HG03558 (cell line): ENCODE results near the gene TMEM95.
"Not testable (repeated sequence)": the region's sequence is repeated elsewhere in the genome, so short reads cannot be mapped to it uniquely, and the experiment has no call there.

Source experiments
- ATAC-seq: cut with Tn5 transposase; IDR thresholded peaks from one replicate; pipeline ENCODE4 v1.9.1; 2021; ENCODE audit warnings: moderate number of reproducible peaks; ENCODE audit not compliant: unreplicated experiment; ENCODE audit errors: extremely low read depth

TMEM95 gene

DNA sequence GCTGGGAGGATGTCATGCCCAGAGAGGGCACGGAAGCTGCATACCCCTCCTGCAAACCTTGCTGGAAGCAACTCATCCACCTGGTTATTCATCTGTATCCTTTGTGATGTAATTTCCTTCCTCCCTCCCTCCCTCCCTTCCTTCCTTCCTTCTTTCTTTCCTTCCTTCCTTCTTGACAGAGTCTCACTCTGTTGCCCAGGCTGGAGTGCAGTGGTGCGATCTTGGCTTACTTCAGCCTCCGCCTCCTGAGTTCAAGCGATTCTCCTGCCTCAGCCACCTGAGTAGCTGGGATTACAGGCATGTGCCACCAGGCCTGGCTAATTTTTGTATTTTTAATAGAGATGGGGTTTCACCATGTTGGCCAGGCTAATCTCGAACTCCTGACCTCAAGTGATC, 13.6 kb downstream of the TMEM95 start:
- ATAC-seq: not testable (repeated sequence)

DNA sequence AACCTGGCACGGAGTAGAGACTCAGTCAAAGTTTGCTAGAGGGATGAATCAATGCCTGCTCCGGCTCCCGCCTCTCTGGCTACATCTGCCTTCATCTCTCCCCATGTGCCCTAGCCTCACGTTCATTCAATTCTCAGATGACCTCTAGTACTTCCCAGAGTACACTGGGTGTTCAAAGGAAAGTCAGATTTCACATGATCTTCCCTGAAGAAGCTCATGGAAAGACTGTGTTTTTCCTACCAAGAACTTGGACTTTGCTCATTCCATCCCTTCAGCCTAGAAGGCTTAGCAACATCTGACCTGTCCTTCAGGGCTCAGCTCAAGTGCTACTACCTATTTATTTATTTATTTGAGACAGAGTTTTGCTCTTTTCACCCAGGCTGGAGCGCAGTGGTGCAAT, 14.9 kb downstream of the TMEM95 start:
- no peak for ATAC-seq

DNA sequence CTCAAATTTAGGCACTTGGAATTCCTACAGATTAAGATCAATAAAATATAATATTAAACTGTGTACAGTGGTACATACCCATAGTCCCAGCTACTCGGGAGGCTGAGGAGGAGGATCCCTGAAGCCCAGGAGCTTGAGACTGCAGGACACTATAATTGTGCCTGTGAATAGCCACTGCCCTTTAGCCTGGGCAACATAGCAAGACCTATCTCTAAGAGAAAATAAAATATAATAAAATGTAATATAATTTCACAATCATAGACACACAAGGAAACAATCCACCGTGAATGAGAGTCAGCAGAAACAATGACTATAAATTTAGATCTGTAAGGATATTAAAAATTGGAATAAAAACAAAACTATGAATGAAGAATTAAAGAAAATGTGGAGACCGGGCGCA, 15.9 kb downstream of the TMEM95 start:
- ATAC-seq: no peak

DNA sequence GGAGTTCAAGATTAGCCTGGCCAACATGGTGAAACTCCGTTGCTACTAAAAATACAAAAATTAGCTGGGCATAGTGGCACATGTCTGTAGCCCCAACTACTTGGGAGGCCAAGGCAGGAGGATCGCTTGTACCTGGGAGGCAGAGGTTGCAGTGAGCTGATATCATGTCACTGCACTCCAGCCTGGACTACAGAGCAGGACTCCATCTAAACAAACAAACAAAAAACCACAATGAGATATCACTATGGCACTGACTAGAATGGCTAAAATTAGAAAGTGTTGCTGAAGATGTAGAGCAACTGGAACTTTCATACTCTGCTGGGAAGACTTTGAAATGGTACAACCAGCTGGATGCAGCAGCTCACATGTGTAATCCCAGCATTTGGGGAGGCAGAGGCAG, 19.4 kb downstream of the TMEM95 start:
- no peak for ATAC-seq

DNA sequence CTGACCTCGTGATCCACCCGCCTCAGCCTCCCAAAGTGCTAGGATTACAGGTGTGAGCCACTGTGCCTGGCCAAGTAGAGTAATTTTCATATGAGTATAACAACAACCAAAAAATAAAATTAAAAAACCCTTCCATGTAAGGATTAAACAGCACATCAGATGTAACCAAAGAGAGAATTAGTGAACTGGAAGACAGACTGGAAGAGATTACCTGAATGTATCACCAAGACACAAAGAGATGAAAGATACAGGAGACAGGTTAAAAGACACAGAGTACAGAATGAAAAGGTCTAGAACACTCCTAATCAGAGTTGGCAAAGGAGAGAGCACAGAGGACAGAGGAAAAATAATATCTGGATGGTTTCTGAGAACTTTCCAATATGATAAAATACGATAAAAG, 24.2 kb downstream of the TMEM95 start:
- ATAC-seq: no peak

DNA sequence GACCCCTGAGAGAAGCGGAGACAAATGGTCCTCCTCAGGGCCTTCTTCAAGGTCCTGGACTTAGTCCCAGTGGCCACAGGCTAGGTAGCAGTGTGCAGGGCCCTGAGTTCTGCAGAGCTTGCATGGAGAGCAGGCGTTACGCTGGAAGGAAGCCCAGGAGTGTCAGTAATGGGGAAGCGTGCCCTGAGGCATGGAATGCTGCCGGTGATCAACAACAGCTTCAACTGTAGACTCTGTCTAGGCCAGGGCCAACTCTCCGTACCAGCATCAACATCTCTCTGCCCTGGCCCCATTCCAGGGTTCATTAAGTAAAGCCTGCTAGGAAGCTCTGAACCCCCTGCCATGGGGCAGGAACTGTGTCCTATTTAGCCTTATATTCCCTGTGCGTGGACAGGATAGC, 25.4 kb downstream of the TMEM95 start:
- ATAC-seq: no peak

DNA sequence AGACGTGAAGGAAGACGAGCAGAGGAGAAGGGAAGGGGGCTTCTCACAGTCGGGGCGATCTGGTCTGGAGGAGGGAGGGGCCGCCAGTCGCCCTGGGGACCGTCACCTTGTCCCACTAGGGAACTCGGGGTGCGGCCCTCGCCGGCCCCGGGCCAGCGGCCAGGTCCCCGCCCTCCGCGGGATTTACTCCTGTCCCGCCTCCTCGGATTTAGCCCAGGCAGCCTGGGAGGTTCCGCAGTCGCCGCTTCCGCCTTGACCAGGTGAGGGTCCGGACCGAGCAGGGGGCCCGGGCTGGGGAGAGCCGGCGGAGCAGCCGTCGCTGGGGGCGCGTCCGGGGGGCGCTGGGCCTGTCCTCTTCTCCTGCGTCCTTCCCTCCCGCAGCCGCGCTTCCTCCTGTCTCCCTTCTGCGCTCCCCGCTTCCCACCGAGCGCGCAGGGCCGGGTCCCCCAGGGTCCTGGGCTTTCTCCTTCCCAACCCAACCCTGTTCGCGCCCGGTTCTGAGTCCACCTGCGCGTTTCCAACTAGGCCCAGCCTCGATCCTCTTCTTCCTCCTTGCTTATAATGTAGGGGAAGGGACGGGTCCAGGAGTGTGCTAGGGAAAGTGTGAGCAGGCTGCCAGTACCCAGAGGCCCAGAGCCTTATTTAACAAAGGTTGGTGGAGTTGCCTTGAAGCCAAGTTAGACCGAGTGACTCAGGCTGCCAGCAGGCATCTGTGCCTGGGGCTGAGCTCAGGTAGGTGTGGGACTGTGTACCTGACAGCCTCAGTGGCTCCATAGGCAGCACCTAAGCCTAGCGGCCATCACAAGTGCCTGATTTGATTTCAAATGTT, 26.1 kb downstream of the TMEM95 start, which contains the start of gene TNK1:
Gene TNK1 (plus strand): TSS at position 235 of the 829 bp plus-strand sequence. CDS start 1,838 bp downstream, outside the sequence.
- no peak for ATAC-seq

DNA sequence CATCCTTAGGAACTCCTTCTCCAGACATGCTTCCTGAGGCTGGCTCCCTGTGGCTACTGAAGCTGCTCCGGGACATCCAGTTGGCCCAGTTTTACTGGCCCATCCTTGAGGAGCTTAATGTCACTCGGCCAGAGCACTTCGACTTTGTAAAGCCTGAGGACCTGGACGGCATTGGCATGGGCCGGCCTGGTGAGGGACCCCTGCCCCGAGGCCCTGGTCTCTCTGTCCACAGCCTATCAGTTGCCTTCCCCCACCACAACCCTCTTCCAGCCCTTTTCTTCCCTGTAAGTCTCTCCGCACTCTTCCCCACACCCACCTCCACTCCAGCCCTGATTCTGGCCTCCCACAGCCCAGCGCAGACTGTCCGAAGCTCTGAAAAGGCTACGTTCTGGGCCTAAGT, 27.9 kb downstream of the TMEM95 start:
- no peak for ATAC-seq

DNA sequence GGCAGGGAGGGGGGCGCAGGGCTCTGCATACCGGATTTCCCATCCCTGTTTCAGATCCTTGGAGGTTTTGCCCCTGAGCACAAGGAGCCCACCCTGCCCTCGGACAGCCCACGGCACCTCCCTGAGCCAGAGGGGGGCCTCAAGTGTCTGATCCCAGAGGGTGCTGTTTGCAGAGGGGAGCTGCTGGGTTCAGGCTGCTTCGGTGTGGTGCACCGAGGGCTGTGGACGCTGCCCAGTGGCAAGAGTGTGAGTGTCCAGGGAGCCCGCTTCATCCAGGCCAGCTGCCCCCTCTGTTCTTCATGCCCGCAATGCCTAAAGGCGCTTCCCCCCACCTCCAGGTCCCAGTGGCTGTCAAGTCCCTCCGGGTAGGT, 28.4 kb downstream of the TMEM95 start:
- no peak for ATAC-seq

DNA sequence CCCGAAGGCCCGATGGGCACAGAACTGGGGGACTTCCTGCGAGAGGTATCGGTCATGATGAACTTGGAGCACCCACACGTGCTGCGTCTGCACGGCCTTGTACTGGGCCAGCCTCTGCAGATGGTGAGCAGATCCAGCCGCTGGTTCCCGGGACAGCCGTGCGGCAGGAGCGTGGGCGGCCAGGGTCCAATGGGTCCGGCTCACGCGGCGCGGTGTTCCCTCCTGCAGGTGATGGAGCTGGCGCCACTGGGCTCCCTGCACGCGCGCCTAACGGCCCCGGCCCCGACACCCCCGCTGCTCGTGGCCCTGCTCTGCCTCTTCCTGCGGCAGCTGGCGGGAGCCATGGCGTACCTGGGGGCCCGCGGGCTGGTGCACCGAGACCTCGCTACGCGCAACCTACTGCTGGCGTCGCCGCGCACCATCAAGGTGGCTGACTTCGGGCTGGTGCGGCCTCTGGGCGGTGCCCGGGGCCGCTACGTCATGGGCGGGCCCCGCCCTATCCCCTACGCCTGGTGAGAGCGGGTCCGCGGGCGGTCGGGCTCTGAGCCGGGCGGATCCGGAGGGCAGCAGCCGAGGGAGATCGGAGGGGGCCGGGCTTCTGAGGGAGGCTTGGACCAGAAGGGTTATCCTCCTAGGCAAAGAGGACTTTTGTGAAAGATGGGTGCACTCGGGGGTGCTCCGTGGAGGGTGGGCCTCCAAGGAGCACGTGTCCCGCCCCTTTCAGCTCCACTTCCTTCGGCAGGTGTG, 29.0 kb downstream of the TMEM95 start:
- ATAC-seq: no peak

DNA sequence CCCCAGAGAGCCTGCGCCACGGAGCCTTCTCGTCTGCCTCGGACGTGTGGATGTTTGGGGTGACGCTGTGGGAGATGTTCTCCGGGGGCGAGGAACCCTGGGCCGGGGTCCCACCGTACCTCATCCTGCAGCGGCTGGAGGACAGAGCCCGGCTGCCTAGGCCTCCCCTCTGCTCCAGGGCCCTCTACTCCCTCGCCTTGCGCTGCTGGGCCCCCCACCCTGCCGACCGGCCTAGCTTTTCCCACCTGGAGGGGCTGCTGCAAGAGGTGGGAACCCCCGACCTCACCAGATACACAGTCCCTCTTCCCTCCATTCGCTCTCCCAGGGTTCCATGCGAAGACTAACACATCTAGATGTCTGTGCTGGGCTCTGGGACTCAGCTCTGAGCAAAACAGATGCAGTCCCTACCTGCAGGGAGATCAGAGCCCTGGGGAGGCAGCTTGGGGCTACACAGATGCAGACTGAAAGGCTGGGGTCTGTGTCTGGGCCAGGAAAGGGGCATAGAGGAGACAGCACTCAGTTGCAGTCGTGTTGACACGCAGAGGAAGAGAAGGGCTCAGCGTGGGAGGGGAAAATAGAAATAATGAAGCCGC, 29.6 kb downstream of the TMEM95 start:
- ATAC-seq: no peak

DNA sequence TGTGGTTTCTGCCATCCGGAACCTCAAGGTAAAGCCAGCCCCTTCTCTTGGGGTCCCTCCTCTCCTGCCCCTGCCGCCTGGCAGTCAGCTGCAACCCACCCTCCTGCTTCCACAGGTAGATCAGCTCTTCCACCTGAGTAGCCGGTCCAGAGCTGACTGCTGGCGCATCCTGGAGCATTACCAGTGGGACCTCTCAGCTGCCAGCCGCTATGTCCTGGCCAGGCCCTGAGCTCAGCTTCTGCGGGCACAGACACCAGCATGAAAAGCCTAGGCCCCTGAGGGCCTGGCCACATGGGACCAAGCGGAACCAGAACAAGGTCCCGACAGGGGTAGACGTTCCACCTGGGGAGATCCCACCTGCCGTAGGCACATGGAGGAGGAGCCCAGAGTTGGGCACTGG, 33.9 kb downstream of the TMEM95 start:
- ATAC-seq: no peak

DNA sequence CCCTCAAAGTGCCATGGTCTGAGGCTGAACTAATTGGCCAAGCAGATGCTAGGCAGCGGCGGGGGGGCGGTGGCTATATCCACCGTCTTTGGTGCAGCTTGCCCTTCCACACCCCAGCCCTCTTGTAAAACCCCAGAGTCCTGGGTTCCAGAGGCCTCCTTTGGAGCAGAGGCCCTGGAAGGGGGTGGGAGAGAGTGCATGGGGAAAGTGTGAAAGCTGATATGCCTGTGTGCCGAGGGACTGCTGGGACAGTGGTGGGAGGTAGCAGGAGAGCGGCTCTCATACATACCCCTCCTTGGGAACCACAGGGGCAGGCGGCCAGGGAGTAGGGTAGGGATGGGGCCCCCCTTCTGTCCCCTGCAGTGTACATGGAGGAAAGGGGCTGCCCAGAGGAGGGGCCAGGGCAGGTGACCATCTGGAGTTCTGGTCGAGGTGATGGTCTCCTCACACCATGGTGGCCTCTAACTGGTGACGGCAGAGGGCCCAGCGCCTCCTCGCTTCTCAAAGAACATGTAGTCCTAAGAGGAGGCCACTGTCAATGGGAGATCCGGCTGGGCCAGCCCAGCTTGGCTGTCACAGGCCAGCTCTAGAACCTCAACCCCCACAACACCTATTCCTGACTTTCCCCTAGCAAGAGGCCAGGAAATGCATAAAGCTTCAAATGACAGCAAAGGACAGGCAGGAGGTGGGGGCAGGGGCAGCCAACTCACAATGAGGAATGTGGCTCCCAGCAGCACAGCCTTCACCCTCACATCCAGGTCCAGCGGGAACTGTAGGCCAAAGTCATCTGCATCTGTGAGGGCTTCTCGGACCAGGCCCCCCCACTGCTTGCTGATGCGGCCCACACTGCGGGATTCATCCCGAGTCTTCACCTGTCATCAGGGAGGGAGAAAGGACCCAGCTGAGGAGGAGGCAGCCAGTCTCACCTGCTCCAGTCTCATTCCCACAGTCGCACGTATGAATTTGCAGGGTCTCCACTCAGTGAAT, 35.3 kb downstream of the TMEM95 start:
- ATAC-seq: no peak

DNA sequence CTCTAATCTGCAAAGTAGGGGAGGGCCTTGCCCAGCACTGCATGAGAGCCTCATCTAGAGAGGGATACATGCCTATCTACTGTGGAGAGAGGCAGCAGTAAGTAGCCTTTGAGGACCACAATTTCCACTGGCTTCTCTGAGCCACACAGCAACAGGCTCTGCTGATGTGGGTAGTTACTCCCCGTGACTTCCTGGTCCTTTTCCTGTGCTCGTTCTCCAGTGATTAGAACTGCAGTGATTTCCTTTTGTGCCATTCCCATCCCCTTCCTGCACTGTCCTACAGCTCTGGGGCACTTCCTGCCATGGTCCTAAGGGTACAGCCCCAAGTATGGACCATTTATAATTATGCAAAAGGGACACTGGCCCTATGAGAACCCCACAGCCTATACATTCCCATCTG, 36.4 kb downstream of the TMEM95 start:
- no peak for ATAC-seq

DNA sequence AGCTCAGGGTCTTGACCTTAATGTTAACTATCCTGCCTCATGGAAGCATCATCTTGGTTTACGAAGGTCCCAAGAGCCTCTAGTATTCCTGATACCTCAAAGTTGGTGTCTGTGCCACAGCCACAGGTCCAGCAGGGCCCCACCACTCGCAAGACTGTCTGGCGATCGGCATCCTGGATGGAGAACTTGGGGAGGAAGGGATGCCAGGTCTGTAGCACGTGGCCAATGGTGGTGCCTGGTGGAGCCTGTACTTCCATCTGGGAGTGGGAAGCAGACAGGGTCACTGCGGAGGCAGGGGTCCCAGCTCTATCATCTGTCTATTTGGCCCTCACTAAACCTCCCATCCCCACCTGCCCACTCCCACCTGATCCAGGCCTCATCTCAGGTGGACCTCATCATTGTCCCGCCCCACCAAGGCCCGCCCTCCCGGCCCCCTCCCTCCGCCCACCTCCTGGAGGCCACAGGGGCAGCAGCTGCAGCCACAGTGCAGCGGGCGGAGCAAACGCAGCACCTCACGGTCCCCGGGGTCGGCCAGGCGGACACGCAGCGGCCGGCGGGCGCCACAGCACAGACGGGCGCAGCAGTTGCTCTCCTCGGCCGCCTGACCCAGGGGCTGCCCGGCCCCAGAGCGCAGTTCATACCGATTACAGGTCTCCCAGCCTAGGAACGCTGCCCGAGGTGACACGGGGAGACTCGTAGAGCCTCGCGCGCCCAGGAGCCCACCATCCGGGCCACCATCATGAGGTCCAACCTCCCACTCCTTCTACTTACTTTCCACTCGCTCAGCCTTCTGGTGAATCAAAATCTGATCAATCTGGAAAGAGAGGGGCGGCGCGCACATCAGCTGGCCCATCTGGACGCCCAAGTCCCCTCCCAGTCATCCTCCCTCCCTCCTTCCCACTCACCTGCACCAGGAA, 38.0 kb downstream of the TMEM95 start:
- no peak for ATAC-seq

DNA sequence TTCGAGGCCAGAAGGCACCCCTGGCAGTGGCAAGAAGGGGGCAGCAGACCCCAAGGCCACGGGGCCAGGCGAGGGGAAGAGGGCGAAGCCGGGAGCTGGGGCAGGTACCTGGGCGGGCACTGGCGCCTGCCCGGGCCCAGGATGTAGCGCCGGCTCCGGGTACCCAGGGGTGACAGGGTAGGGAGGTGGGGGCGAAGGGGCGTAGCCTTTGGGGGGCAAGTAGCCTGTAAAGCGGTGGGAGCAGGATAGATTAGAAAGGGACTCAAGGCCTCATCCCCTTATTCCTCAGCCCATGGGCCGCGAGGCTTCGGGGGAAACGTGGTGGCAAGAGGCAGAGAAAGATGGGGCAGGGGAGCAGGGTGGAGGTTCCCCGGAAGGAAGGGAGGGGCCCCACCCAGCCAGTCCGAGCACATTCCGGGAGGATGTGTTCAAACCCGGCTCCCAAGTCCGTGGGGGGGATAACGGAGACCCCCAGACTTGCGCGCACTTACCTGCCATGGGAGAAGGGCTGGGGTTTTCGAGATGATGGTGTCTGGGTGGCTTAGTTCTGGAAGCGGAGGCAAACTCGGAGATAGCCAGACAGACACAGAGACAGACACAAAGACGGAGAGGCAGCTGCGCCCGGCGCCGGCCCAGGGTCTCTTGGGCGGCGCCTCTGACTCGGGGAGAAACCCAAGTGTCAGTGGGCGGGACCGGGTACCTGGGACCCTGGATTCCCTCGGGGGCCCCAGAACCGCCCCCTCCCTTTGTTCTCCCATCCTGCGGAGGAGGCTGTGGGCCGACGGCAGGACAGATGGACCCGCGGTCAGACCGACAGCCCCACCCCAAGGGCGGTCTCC, 38.9 kb downstream of the TMEM95 start:
- peak; percentile 13 for ATAC-seq

DNA sequence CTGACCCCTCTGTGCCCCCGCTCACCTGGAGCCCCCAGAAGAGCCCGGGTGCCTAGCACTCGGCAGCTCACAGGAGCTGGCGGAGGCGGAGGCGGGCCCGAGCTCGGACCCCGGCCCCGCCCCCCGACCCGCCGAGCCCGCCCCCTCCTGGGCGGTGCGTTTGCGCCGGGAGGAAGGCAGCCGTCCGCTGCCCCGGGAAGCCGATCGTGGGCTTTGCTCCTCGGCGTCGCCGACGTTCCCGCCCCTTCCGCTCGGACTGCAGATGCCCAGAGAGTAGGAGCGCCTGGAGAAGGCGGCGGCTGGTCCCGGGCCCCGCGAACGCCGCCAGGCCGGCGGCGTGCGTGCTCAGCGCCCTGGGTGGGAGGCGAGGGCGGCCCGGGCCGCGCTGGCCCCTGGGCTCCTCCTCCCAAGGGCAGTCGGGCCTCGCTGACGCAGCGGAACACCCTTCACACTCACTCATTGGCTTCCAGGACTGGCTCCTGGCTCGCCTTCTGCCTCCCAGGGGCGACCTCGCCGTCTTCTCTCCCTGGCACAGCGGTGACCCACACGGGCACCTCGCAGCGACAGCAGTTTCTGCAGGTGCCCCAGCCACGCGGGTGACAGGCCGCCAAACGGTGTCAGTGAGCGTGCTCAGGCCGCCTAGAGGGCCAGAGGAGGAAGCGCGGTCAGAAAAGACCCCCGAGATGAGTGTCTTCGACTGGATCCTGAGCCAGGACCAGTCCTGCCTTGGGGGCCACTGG, 39.7 kb downstream of the TMEM95 start, which contains the start of gene PLSCR3:
Gene PLSCR3 (minus strand): TSS at position 74 of the 740 bp plus-strand sequence. CDS start 415 bp downstream, outside the sequence.
- peak; percentile 45 for ATAC-seq
